Activated CD8-positive, alpha-beta memory T cell treated with anti-CD3 and anti-CD28 coated beads for 48 hours (primary cell): Measurements from ENCODE around the gene CACNA1G.

Experiments
- DNase-seq, 3 experiments: peaks; one replicate each; pipeline ENCODE4 v3.0.0-alpha.2; 2020; ENCODE audit warnings: low read depth in 2 of 3, low spot score in 2 of 3

CACNA1G gene

GRCh38 chr17:50547035-50547735, 13.3 kb upstream of the CACNA1G start, which contains the start of gene SPATA20:
TSS of gene SPATA20 (plus strand) at chr17:50547174. CDS start at chr17:50547209, 35 bp downstream.
- peak; percentile 57 to 66 (median 64) for DNase-seq

DNA sequence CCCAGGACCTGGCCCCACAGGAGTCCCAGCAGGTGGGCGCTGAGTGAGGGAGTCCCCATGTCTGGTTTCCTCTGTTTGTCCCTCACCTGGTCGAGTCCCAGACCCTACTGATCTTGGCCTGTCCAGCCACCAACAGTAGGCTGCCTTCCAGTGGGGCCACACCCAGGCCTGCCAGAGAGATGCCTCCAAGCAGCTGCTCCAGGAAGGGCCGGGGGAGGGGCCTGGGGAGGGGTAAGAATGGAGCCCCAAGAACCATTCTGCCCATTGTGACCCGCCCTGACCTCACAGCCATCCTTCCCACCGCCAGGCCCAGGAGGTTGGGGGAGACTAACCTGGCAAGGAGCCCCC, 12.8 kb upstream of the CACNA1G start:
- DNase-seq, result no peak

- DNase-seq, result no peak
Measured at GRCh38 chr17:50548831-50549230, 11.7 kb upstream of the CACNA1G start.

DNA sequence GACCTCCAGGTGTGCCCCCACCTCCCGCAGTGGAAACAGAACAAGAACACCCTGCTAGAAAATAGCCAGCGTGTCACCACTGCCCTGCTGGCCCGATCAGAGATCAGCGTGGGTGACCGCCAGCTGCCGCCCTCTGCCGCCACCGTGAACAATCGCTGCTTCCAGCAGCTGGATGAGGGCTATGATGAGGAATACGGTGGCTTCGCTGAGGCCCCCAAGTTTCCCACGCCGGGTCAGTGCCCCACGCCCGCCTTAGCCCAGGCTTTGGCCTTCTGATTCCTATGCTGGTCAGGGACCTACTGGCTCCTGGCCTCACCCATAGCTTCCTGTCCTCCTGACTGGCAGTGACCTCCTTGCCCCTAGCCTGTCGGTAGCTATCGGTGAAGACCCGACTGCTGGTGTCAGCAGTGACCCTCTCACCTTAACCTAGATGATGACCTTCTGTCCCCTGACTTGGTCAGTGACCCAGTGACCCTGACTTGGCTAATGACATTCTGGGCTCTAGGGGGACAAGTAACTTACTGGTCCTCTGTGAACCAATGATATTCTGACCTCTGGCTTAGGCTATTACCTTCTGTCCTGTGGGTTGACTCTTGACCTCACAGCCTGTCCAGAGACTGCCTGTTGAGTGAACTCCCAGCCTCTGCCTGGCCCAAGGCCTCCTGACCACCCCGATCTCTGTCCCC, 11.1 kb upstream of the CACNA1G start:
- DNase-seq, result no peak

DNA sequence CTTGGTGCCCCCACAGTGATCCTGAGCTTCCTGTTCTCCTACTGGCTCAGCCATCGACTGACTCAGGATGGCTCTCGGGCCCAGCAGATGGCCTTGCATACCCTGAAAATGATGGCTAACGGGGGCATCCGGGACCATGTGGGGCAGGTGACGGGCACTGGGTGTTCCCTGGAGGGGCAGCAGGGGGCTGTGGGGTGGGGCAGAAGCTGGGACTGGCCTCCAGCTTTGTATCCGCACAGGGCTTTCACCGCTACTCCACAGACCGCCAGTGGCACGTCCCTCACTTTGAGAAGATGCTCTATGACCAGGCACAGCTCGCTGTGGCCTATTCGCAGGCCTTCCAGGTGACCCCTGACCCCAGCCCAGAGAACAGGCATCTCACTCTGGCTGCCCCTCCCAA, 10.5 kb upstream of the CACNA1G start:
- DNase-seq, result no peak

DNA sequence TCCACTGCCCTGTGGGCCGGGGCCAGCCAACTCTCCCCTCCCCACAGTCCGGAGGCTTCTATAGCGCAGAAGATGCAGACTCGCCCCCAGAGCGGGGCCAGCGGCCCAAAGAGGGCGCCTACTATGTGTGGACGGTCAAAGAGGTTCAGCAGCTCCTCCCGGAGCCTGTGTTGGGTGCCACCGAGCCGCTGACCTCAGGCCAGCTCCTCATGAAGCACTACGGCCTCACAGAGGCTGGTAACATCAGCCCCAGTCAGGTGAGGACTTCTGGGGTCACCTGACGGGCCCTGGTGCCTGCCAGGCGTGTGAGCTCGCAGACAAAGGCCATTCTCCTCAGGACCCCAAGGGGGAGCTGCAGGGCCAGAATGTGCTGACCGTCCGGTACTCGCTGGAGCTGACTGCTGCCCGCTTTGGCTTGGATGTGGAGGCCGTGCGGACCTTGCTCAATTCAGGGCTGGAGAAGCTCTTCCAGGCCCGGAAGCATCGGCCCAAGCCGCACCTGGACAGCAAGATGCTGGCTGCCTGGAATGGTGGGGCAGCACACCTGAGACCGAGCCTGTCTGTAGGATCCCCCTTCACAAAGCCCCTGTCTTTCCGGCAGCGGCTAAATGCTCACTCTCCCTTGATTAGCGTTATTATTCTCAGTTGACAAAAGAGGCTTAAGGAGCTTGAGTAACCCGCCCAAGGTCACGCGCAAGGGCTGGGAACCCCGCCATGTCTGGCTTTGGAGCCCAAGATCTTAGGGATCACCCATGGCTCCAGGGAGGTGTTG, 9.7 kb upstream of the CACNA1G start:
- no peak for DNase-seq

- no peak for DNase-seq
Measured at GRCh38 chr17:50551433-50551815, 9.1 kb upstream of the CACNA1G start.

- DNase-seq, result no peak
Measured at GRCh38 chr17:50551884-50552283, 8.6 kb upstream of the CACNA1G start.

DNA sequence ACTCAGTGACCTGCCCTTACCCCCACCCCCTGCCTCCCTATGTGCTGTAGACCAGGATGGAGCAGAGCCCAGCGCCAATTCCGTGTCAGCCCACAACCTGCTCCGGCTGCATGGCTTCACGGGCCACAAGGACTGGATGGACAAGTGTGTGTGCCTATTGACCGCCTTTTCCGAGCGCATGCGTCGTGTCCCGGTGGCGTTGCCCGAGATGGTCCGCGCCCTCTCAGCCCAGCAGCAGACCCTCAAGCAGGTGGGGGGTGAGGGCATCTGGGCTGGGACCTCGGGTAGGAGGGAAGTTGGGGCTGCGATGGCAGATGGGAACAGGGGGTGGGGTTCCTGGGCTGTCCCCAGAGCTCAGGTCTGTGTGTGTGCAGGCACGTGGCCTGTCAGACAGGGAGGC, 6.3 kb upstream of the CACNA1G start:
- DNase-seq, result no peak

GRCh38 chr17:50556803-50557202, 3.7 kb upstream of the CACNA1G start:
- DNase-seq, result no peak

DNA sequence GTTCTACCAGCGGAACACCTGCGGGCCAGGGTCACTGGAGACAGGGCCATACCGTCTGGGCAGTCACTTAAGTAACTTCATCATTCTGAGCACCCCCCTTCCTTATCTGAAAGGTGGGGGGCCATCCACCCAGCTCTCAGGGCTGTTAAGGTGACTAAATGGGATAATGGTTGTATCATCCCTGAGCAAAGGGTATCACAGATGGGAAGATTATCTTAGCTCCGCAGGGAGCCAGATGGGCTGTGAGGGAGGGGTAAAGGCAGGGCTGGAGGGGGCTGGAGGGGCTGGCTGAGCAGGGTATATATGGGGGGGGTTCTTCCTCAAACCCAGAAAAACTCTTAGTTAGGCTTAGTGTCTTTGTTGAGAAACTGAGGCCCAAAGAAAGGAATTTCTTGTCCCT, 2.9 kb upstream of the CACNA1G start:
- DNase-seq, result no peak

DNA sequence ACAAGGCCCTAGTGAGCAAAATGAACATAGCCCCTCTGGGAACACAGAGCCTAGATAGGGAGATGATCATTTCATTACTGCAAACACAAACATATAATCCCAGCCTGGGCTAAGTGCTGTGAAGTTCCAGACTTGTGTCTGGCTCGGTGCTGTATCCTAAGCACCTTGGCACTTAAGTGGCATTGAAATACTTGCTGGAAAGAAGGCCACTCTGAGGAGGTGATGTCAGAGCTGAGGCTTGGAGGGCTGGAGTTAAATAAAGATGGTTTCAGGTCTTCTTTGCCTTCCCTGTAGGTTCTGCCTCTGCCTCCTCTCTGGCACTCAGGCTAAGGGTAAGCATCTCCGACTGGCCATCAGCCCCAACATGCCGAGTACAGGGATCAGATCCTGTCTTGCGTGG, 2.4 kb upstream of the CACNA1G start:
- no peak for DNase-seq

- no peak for DNase-seq
Measured at GRCh38 chr17:50558581-50558940, 2.0 kb upstream of the CACNA1G start.

DNA sequence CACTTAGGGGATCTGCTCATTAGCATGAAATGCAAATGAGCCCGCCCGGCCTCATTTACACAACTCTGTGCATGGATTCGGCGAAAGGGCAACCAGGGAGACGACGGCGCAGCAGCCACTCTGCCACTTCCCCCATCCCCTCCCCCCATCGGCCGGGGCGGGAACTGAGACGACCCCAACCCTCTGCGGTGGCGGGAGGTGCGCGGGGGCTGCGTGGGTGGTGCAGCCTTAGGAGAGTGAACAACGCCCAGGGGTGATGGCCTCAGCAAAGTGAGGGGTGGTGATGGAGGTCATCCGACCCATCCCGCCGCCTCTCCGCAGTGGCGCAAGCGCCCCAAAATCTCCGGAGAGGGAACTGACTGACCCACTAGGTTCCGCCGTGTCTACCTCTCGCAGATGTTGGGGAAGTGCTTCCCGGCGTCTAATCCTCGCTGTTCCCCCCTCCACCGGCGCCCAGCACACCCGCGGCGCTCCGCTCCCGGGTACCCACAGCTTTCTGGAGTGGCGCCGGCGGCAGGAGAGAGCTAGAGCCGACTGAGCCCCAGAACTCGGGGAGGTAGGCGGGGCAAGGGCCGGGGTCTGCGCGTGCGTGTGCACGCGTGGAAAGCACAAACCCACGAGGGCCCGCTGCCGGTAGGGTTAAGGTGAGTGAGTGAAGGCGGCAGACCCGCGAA, 1.4 kb upstream of the CACNA1G start:
- DNase-seq, result no peak

DNA sequence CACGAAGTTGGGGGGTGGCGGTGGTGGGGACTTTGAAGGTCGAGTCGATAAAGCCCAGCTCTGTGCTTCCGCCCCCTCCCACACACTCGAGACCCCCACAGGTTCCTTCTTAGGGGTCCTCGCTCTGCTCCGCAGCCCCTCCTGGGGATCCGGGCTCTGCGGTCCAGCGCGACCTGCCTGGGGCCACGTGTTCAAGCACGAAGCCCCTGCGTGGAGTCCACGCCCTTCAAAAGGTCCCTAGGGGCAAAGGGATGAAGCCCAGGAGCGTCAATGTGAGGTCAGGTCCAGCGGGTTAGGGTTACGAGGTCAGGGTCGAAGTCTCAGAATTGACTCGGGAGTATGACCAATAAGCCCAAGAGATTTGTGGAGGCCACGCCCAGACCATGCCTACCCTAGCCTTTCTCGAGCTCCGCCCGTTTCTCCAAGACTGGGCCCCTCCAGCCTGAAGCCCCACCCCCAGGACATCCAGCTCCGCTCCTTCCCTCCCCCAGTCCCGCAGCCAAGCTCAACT, 786 bp upstream of the CACNA1G start:
- DNase-seq, result no peak

DNA sequence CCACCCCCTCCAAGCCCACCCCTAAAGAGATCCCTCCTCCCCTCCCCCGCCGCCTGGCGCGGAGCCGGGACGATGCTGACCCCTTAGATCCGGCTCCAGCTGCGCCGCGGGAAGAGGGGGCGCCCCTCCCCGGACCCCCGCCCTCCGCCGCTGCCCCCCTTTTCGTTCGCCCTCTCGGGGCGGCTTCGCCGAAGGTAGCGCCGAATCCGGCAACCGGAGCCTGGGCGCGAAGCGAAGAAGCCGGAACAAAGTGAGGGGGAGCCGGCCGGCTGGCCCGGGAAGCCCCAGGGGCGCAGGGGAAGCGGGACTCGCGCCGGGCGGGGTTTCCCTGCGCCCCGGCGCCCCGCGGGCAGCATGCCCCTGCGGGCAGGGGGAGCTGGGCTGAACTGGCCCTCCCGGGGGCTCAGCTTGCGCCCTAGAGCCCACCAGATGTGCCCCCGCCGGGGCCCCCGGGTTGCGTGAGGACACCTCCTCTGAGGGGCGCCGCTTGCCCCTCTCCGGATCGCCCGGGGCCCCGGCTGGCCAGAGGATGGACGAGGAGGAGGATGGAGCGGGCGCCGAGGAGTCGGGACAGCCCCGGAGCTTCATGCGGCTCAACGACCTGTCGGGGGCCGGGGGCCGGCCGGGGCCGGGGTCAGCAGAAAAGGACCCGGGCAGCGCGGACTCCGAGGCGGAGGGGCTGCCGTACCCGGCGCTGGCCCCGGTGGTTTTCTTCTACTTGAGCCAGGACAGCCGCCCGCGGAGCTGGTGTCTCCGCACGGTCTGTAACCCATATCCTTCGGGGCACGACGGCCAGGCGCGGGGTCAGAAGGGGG, 623 bp downstream of the CACNA1G start:
- DNase-seq, result no peak

DNA sequence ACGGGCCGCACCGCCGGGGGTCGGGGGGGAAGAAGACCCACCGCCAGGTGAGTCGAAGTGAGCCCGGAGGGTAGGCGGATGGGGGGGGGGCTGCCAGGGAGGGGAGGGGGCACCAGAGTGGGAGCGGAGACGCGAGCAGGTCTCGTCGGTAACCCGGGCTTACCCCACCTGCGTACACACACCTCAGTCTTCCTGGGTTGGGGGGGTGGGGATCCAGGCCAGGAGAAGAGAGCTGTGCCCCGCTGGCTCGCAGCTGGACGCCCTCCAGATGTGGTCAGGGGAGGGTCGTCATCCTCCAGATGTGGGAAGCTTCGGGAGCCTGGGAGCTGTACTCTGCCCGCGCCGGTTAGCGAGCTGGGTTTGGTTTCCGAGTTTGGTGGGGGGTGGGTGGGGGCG, 1.2 kb downstream of the CACNA1G start:
- DNase-seq, result no peak

DNA sequence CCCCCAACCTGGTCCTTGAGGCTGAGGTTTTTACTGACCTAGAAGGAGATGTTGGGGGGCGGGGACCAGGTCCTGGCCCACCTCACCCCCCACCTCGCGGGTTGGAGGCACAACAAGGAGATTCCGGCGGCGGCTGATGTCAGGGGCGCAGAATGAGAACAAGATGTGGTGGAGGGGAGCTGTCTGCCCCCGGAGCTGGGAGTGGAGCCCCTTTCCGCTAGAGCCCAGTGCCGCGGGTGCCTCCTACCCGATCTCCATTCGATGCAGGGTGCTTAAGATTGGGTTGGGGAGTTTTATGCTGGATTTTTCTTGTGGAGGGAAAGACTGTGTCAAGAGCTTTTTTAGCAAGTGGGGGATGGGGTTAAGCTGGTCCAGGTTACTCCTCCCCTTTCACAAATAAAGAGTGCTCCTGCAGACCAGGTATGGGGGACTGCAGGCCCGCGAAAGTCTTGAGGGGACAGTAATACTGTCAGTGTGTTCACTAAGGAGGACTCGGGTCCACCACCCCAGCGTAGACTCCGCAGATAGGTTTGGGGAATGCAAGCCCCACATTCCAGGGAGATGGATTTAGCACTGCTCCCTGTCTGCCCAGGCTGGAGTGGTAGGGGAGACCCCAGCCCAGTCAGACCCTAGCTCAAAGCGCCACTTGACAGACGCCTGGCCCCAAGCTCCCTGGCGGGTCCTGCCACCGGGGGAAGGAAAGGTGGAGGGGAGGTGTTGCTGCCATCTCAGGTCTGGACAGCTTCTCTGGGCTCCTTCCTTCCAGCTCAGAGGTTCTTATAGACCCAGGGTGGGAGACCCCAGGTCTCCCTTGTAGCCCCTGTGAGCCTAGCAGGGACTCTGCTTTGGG, 2.0 kb downstream of the CACNA1G start:
- no peak for DNase-seq

DNA sequence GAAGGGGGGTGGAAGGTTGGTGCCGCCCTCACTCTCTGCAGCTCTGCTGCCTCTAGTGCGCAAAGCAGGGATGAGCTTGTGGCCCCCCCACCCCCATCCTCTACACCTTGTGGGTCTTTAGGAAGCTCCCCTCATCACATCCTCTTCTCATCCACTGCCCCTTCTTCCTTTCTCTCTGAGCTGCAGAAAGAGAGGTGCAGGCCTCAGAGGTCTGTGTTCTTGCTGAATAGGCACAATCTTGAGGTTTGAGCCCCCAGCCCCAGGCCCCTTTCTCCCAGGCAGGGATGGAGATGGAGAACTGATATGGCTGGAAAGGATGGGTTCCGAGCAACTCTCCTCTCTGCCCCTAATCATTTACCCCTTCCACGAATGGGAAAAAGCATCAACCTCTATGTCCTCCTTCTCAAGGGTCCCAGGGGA, 2.6 kb downstream of the CACNA1G start:
- no peak for DNase-seq

GRCh38 chr17:50564916-50565315, 4.4 kb downstream of the CACNA1G start:
- no peak for DNase-seq
